HEK293T (cell line): ENCODE measurements around the gene SP3.

Experiments used
- CTCF ChIA-PET: fragments of 350-600 bp; formaldehyde crosslinking; extraction: SDS; loops from one replicate; lab custom pipeline; 2021; ENCODE audit warnings: antibody characterized with exemption, inconsistent platforms; lab: Yijun Ruan, JAX
- POLR2A ChIA-PET: fragments of 350-600 bp; formaldehyde crosslinking; extraction: SDS; loops from one replicate; lab custom pipeline; 2020; ENCODE audit warnings: antibody characterized with exemption, inconsistent platforms; lab: Yijun Ruan, JAX
- DNase-seq: peaks from one replicate; pipeline ENCODE4 v3.0.0; 2012; ENCODE audit warnings: mixed read lengths; ENCODE audit errors: extremely low spot score
- ARNT ChIP-seq: fragments of 450-650 bp; IDR thresholded peaks from 2 replicates; pipeline ENCODE4 v1.6.1; 2017; ENCODE audit warnings: mild to moderate bottlenecking
- BHLHE40 ChIP-seq: fragments of 450-650 bp; IDR thresholded peaks from 2 replicates; pipeline ENCODE4 v1.6.1; 2016; ENCODE audit warnings: mild to moderate bottlenecking, moderate library complexity, borderline replicate concordance
- CTBP1 ChIP-seq: fragments of 450-650 bp; IDR thresholded peaks from 2 replicates; pipeline ENCODE4 v1.6.1; 2016; ENCODE audit warnings: borderline replicate concordance
- ELF4 ChIP-seq: fragments of 450-650 bp; IDR thresholded peaks from 2 replicates; pipeline ENCODE4 v1.6.1; 2017; ENCODE audit warnings: antibody characterized with exemption
- FOXA1 ChIP-seq: fragments of 450-650 bp; IDR thresholded peaks from 2 replicates; pipeline ENCODE4 v1.6.1; 2016; ENCODE audit warnings: mild to moderate bottlenecking
- FOXK2 ChIP-seq: fragments of 450-650 bp; IDR thresholded peaks from 2 replicates; pipeline ENCODE4 v1.6.1; 2016; ENCODE audit warnings: mild to moderate bottlenecking
- FOXM1 ChIP-seq: fragments of 450-650 bp; IDR thresholded peaks from 2 replicates; pipeline ENCODE4 v1.6.1; 2017; ENCODE audit warnings: mild to moderate bottlenecking, borderline replicate concordance
- HDGF ChIP-seq: fragments of 450-650 bp; IDR thresholded peaks from 2 replicates; pipeline ENCODE4 v1.6.1; 2017; ENCODE audit warnings: antibody characterized with exemption, borderline replicate concordance
- L3MBTL2 ChIP-seq: fragments of 450-650 bp; conservative IDR thresholded peaks from 2 replicates; pipeline ENCODE4 v1.6.1; 2016; ENCODE audit warnings: mild to moderate bottlenecking
- LEF1 ChIP-seq: fragments of 450-650 bp; IDR thresholded peaks from 2 replicates; pipeline ENCODE4 v1.6.1; 2017; ENCODE audit warnings: mild to moderate bottlenecking, borderline replicate concordance
- NFRKB ChIP-seq: fragments of 450-650 bp; IDR thresholded peaks from 2 replicates; pipeline ENCODE4 v1.6.1; 2016; ENCODE audit warnings: mild to moderate bottlenecking, moderate library complexity
- SP1 ChIP-seq: fragments of 450-650 bp; IDR thresholded peaks from 2 replicates; pipeline ENCODE4 v1.6.1; 2017
- SUZ12 ChIP-seq: fragments of 450-650 bp; IDR thresholded peaks from 2 replicates; pipeline ENCODE4 v1.6.1; 2016; ENCODE audit warnings: mild to moderate bottlenecking
- TARDBP ChIP-seq: fragments of 450-650 bp; IDR thresholded peaks from 2 replicates; pipeline ENCODE4 v1.6.1; 2016
- ZNF384 ChIP-seq: fragments of 450-650 bp; IDR thresholded peaks from 2 replicates; pipeline ENCODE4 v1.6.1; 2016
- TF ChIP-seq, protein P1 (sequence below): fragments of 450-650 bp; IDR thresholded peaks from 2 replicates; pipeline ENCODE4 v1.6.1; 2016

Gene SP3

DNA sequence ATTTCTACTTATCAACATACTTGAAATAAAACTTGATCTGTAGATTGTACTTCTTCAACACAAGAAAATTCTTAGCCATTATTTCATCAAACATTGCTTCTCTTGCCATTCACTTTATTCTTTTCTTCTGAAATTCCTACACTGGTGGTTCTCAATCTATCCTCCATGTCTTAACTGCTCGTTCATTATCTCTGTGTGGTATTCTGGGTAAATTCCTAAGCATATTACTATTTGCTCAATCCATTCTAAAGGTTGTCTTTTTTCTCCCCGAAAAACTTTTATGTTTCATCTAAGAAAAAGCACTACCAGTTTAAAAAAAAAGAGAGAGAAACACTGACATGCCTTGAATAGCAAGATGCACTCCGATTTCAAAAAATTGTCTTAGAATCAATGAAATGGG, 18.0 kb downstream of the SP3 start:
- ChIA-PET POLR2A (no interaction called here), CTCF (no interaction called here)
- TF ChIP-seq HDGF (no peak), LEF1 (no peak), SP1 (no peak), CTBP1 (no peak)
- TF ChIP-seq, protein P1, sequence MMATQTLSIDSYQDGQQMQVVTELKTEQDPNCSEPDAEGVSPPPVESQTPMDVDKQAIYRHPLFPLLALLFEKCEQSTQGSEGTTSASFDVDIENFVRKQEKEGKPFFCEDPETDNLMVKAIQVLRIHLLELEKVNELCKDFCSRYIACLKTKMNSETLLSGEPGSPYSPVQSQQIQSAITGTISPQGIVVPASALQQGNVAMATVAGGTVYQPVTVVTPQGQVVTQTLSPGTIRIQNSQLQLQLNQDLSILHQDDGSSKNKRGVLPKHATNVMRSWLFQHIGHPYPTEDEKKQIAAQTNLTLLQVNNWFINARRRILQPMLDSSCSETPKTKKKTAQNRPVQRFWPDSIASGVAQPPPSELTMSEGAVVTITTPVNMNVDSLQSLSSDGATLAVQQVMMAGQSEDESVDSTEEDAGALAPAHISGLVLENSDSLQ = no peak
- DNase-seq = no peak

- no peak for TF ChIP-seq ZNF384
- no peak for TF ChIP-seq L3MBTL2
- TF ChIP-seq BHLHE40 = no peak
- no peak for TF ChIP-seq HDGF
- TF ChIP-seq ELF4 = no peak
- no peak for TF ChIP-seq TARDBP
- no peak for TF ChIP-seq FOXA1
- no peak for TF ChIP-seq NFRKB
- TF ChIP-seq FOXM1 = no peak
- TF ChIP-seq LEF1 = no peak
- no peak for TF ChIP-seq ARNT
- TF ChIP-seq CTBP1 = no peak
- TF ChIP-seq SUZ12 = no peak
- TF ChIP-seq, protein P1 = no peak
- no peak for TF ChIP-seq SP1
- TF ChIP-seq FOXK2 = no peak
- DNase-seq = no peak
- CTCF ChIA-PET = no interaction called here
- POLR2A ChIA-PET = no interaction called here
Observed at GRCh38 chr2:173943738-173944137, 21.4 kb downstream of the SP3 start.

GRCh38 chr2:173942861-173943523, 22.2 kb downstream of the SP3 start:
- DNase-seq = no peak
- POLR2A ChIA-PET = no interaction called here
- CTCF ChIA-PET = no interaction called here
- no peak for TF ChIP-seq FOXM1
- no peak for TF ChIP-seq LEF1
- TF ChIP-seq, protein P1 = no peak
- no peak for TF ChIP-seq SUZ12
- no peak for TF ChIP-seq L3MBTL2
- no peak for TF ChIP-seq BHLHE40
- TF ChIP-seq ZNF384 = no peak
- TF ChIP-seq FOXA1 = no peak
- TF ChIP-seq FOXK2 = no peak
- no peak for TF ChIP-seq HDGF

DNA sequence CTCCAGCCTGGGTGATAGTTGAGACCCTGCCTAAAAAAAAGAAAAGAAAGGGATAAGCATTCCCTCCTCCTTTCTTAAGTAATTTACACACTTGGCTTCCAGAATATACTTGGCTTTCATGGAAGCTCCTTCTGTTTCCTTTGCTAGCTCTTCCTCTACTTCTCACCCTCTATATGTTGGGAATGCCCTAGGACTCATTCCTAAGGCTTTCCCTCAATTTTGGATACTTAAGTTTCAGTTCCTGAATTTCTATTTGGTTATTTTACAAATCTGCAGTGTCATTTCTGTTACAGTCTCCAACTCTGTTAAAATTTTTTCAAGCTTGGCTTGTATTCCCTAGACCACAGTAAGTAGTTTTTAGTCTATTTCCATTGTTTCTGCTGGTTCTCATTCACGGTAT, 23.6 kb downstream of the SP3 start:
- no peak for TF ChIP-seq HDGF
- TF ChIP-seq L3MBTL2 = no peak
- TF ChIP-seq SP1 = no peak
- TF ChIP-seq ARNT = no peak
- TF ChIP-seq FOXK2 = no peak
- no peak for TF ChIP-seq ELF4
- TF ChIP-seq FOXA1 = no peak
- TF ChIP-seq, protein P1 = no peak
- no peak for TF ChIP-seq BHLHE40
- no peak for TF ChIP-seq TARDBP
- TF ChIP-seq CTBP1 = no peak
- no peak for TF ChIP-seq SUZ12
- no peak for TF ChIP-seq ZNF384
- no peak for TF ChIP-seq LEF1
- no peak for TF ChIP-seq NFRKB
- TF ChIP-seq FOXM1 = no peak
- DNase-seq = no peak
- CTCF ChIA-PET = no interaction called here
- POLR2A ChIA-PET = no interaction called here

DNA sequence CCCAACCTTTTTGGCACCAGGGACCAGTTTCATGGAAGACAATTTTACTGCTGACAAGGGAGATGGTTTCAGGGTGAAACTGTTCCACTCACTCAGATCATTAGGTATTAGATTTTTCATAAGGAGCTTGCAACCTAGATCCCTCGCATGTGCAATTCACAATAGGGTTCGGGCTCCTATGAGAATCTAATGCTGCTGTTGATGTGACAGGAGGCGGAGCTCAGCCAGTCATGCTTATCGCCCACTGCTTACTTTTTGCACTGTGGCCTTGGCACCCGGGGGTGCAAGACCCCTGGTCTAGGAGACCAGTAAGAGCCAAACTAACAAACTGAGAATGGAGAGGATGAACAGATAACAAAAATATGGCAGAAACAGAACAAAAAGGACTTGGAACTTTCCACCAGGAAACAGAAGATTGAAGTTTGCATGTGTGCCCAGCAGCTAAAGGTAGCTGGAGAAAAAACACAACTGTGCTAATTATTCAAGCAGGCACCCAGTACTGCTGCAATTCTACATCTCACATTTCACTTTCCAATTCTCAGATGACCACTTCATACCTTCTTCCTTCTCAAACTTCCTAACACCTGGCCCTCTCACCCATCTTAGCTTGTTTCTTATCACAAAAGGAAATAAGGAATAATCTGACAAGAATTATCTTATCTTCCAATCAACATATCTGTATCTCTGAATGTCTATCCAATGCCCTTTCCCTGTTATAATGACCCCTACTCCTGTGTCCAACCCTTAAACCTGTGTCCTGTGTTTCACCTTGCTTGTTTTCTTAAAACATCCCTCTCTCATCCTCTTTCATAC, 24.8 kb downstream of the SP3 start:
- DNase-seq = no peak
- CTCF ChIA-PET = no interaction called here
- POLR2A ChIA-PET = interaction anchor here (0.9 kb wide), 1 partner anchor 27 kb away, joined by 3 read pairs; no protein-coding TSS in a partner anchor
- no peak for TF ChIP-seq TARDBP
- TF ChIP-seq FOXM1 = no peak
- no peak for TF ChIP-seq FOXA1
- TF ChIP-seq SUZ12 = no peak
- TF ChIP-seq FOXK2 = no peak
- no peak for TF ChIP-seq L3MBTL2
